ENCODE measurements around the gene USP22.

GRCh38 chr17:21035406-21035805 lies 7.4 kb downstream of the USP22 start:
- TF ChIP-seq CTCF (IDR thresholded peaks at IDR 0.05; ENCODE audit: low read depth, low read length, missing input control): no peak
- TF ChIP-seq, protein P1, sequence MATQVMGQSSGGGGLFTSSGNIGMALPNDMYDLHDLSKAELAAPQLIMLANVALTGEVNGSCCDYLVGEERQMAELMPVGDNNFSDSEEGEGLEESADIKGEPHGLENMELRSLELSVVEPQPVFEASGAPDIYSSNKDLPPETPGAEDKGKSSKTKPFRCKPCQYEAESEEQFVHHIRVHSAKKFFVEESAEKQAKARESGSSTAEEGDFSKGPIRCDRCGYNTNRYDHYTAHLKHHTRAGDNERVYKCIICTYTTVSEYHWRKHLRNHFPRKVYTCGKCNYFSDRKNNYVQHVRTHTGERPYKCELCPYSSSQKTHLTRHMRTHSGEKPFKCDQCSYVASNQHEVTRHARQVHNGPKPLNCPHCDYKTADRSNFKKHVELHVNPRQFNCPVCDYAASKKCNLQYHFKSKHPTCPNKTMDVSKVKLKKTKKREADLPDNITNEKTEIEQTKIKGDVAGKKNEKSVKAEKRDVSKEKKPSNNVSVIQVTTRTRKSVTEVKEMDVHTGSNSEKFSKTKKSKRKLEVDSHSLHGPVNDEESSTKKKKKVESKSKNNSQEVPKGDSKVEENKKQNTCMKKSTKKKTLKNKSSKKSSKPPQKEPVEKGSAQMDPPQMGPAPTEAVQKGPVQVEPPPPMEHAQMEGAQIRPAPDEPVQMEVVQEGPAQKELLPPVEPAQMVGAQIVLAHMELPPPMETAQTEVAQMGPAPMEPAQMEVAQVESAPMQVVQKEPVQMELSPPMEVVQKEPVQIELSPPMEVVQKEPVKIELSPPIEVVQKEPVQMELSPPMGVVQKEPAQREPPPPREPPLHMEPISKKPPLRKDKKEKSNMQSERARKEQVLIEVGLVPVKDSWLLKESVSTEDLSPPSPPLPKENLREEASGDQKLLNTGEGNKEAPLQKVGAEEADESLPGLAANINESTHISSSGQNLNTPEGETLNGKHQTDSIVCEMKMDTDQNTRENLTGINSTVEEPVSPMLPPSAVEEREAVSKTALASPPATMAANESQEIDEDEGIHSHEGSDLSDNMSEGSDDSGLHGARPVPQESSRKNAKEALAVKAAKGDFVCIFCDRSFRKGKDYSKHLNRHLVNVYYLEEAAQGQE (IDR thresholded peaks at IDR 0.05): no peak
- TF ChIP-seq NR2F2 (IDR thresholded peaks at IDR 0.05): no peak
- no peak for TF ChIP-seq RAD21 (IDR thresholded peaks at IDR 0.05)
- no peak for TF ChIP-seq MAX (IDR thresholded peaks at IDR 0.05)
- no peak for TF ChIP-seq FOXA1 (IDR thresholded peaks at IDR 0.05)
- TF ChIP-seq ATF3 (IDR thresholded peaks at IDR 0.05): no peak
- no peak for TF ChIP-seq SP1 (IDR thresholded peaks at IDR 0.05)
- no peak for TF ChIP-seq HNF4G (IDR thresholded peaks at IDR 0.05)

All from liver (tissue), 3 donors.